Measurements from ENCODE around the gene RPS23.
"Not testable (repeated sequence)": the region's sequence is repeated elsewhere in the genome, so short reads cannot be mapped to it uniquely, and the experiment has no call there.

The RPS23 gene

DNA sequence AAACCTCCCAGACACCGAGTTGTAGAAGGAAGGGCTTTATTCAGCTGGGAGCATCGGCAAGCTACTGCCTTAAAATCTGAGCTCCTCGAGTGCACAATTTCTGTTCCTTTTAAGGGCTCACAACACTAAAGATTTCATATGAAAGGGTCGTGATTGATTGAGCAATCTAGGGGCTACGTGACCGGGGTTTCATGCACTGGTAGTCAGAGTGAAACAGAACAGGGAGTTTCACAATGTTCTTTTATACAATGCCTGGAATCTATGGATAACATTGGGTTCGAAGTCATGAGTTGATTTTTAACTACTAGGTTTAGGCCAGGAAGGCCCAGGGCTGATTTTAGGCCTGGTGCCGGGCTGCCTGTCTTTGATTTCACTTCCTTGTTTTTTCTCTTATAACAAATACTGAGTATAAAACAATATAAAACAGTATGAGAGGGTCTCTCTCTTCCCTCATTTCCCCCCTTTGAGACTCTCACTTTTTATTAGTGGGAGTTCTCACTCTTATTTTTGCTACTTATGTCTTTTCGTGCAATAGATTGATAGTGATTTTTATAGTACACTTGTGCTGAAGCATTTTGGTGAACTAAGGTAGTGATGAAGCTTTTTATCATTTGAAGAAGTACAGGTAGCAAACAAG, 10.7 kb downstream of the RPS23 start:
- peaks cover 2 to 16% (median 7%) of the 10 kb centered on the region in 5 experiments for H3K9me3 ChIP-seq (ENCODE audit: control extremely low read depth in 1 of 5, control insufficient read depth in 4 of 5, insufficient read depth in 2 of 5, low read depth in 1 of 5, low read length in 4 of 5)
- H3K4me1 ChIP-seq (ENCODE audit: control extremely low read depth in 1 of 4, control insufficient read depth in 4 of 4, insufficient read depth in 4 of 4, low read length in 3 of 4); H3K36me3 ChIP-seq (ENCODE audit: control insufficient read depth in 4 of 4, insufficient read depth in 4 of 4, low read length in 3 of 4); POLR2A ChIA-PET; H3K4me3 ChIP-seq (ENCODE audit: control insufficient read depth in 1 of 7, extremely low read depth in 1 of 7, insufficient read depth in 4 of 7, low read depth in 2 of 7, low read length in 6 of 7); H3K27ac ChIP-seq (ENCODE audit: insufficient read depth in 1 of 2, low read depth in 1 of 2, low read length in 2 of 2, poor library complexity in 1 of 2, severe bottlenecking in 2 of 2); DNase-seq; H3K27me3 ChIP-seq (replicated peaks in 2 of 5; ENCODE audit: control insufficient read depth in 4 of 5, insufficient read depth in 5 of 5, low read length in 4 of 5): not testable (repeated sequence)
- 100% methylated on average over 5 of the region's 9 CpGs for WGBS (ENCODE audit: insufficient coverage)
- CTCF ChIA-PET: interaction anchor here (2.5 kb wide), 1 partner anchor 8 kb away, joined by 9 read pairs; no protein-coding TSS in a partner anchor

DNA sequence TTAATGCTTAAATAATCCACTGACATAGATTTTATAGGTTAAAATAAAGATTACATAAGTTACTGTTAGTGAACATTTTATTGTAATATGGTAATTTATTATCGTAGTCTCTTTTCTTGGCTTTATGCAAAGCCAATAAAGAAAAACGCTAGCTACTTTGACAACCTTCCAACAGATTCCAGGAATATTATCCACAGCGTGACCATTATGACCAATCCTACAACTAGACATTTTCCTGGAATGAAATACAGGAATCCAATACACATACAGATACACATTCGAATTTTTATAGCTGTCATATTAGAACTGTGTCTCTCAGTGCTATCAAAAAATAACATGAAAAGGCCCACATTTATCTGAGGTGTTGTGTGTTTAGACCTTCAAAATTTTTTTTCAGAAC, 13.1 kb downstream of the RPS23 start:
- no peak for DNase-seq
- no peak overlapping the region for H3K4me3 ChIP-seq (ENCODE audit: control insufficient read depth in 1 of 7, extremely low read depth in 1 of 7, insufficient read depth in 4 of 7, low read depth in 2 of 7, low read length in 6 of 7)
- peaks cover 2 to 16% (median 7%) of the 10 kb centered on the region in 5 experiments for H3K9me3 ChIP-seq (ENCODE audit: control extremely low read depth in 1 of 5, control insufficient read depth in 4 of 5, insufficient read depth in 2 of 5, low read depth in 1 of 5, low read length in 4 of 5)
- no peaks in the 10 kb centered on the region for H3K4me1 ChIP-seq (ENCODE audit: control extremely low read depth in 1 of 4, control insufficient read depth in 4 of 4, insufficient read depth in 4 of 4, low read length in 3 of 4)
- H3K36me3 ChIP-seq (ENCODE audit: control insufficient read depth in 4 of 4, insufficient read depth in 4 of 4, low read length in 3 of 4): peaks cover 0 to 9% (median 0%) of the 10 kb centered on the region in 4 experiments
- H3K27me3 ChIP-seq (replicated peaks in 2 of 5; ENCODE audit: control insufficient read depth in 4 of 5, insufficient read depth in 5 of 5, low read length in 4 of 5): no peaks in the 10 kb centered on the region
- WGBS (ENCODE audit: insufficient coverage): 100% methylated on average over 2 of the region's 4 CpGs
- CTCF ChIA-PET: interaction anchor here (1.1 to 1.8 kb wide), 3 partner anchors 8 to 10 kb away, joined by 3 to 4 read pairs (median 4); no protein-coding TSS in a partner anchor
- H3K27ac ChIP-seq (ENCODE audit: insufficient read depth in 1 of 2, low read depth in 1 of 2, low read length in 2 of 2, poor library complexity in 1 of 2, severe bottlenecking in 2 of 2): no peak overlapping the region
- POLR2A ChIA-PET: no interaction called here

DNA sequence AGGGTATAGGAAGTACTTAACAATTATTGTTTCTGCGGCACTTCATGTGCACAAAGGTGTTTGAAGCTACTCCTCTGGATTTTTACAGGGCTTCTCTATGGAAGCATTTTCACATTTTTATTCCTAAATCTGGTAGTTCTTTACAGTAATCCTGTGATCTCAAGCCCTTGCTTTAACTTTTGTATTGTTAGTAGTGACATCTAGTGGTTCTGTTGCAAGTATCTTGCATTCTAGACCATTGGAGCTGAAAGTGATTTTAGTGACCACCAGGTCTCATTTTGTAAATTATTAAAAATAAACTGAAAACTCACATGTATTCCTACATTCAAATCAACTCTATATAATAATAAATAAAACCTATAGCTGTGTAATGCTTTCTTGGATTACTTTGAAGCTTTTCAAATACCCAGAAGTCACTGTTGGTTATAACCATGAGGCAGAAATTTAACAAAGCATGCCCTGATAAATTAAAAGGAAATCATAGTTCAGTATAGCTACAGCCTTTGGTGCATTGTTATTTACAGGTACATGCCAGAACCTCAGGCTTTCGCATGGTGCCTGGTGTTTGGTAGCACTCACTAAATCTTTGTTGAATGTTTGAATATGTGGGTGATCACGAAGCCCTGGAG, 18.9 kb downstream of the RPS23 start:
- POLR2A ChIA-PET: no interaction called here
- Histone ChIP-seq H3K9me3 (ENCODE audit: control extremely low read depth in 1 of 5, control insufficient read depth in 4 of 5, insufficient read depth in 2 of 5, low read depth in 1 of 5, low read length in 4 of 5) (no peaks in the 10 kb centered on the region), H3K36me3 (ENCODE audit: control insufficient read depth in 4 of 4, insufficient read depth in 4 of 4, low read length in 3 of 4) (peaks cover 0 to 3% (median 0%) of the 10 kb centered on the region in 4 experiments), H3K4me1 (ENCODE audit: control extremely low read depth in 1 of 4, control insufficient read depth in 4 of 4, insufficient read depth in 4 of 4, low read length in 3 of 4) (no peaks in the 10 kb centered on the region), H3K27me3 (replicated peaks in 2 of 5; ENCODE audit: control insufficient read depth in 4 of 5, insufficient read depth in 5 of 5, low read length in 4 of 5) (no peaks in the 10 kb centered on the region), H3K27ac (ENCODE audit: insufficient read depth in 1 of 2, low read depth in 1 of 2, low read length in 2 of 2, poor library complexity in 1 of 2, severe bottlenecking in 2 of 2) (no peak overlapping the region), H3K4me3 (ENCODE audit: control insufficient read depth in 1 of 7, extremely low read depth in 1 of 7, insufficient read depth in 4 of 7, low read depth in 2 of 7, low read length in 6 of 7) (no peak overlapping the region)
- CTCF ChIA-PET: interaction anchor here (0.7 to 2.2 kb wide), 11 partner anchors 9 to 834 kb away, joined by 3 to 9 read pairs (median 4); partner anchors contain the start of gene RPS23
- WGBS (ENCODE audit: insufficient coverage): 80% methylated on average over 3 of the region's 3 CpGs
- peak; percentile 14 to 54 (median 53) for DNase-seq

DNA sequence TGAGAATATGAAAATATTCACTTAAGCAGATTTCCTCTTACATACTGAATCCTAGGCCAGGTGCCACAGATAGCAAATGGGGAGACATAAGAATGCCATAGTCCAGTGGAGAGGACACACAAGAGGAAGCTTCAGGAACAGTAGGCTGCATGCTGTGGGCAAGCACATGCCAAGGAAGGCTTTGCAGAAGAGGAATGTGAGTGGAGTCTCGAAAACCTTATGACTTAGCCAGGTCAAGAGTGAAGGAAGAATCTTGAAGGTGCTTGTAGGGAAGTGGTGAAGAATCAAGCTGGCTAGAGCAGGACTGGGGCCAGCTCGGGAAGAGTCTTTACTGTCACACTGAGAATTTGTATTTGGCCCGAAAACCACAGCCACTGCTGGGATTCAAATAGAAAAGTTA, 20.4 kb downstream of the RPS23 start:
- Histone ChIP-seq H3K27me3 (replicated peaks in 2 of 5; ENCODE audit: control insufficient read depth in 4 of 5, insufficient read depth in 5 of 5, low read length in 4 of 5) (no peaks in the 10 kb centered on the region), H3K27ac (ENCODE audit: insufficient read depth in 1 of 2, low read depth in 1 of 2, low read length in 2 of 2, poor library complexity in 1 of 2, severe bottlenecking in 2 of 2) (no peak overlapping the region), H3K36me3 (ENCODE audit: control insufficient read depth in 4 of 4, insufficient read depth in 4 of 4, low read length in 3 of 4) (peaks cover 0 to 5% (median 0%) of the 10 kb centered on the region in 4 experiments), H3K4me3 (ENCODE audit: control insufficient read depth in 1 of 7, extremely low read depth in 1 of 7, insufficient read depth in 4 of 7, low read depth in 2 of 7, low read length in 6 of 7) (no peak overlapping the region), H3K9me3 (ENCODE audit: control extremely low read depth in 1 of 5, control insufficient read depth in 4 of 5, insufficient read depth in 2 of 5, low read depth in 1 of 5, low read length in 4 of 5) (no peaks in the 10 kb centered on the region), H3K4me1 (ENCODE audit: control extremely low read depth in 1 of 4, control insufficient read depth in 4 of 4, insufficient read depth in 4 of 4, low read length in 3 of 4) (no peaks in the 10 kb centered on the region)
- ChIA-PET CTCF (interaction anchor here (1.0 to 2.1 kb wide), 7 partner anchors 7 to 832 kb away, joined by 3 to 6 read pairs (median 4); no protein-coding TSS in a partner anchor), POLR2A (no interaction called here)
- WGBS (ENCODE audit: insufficient coverage): 93% methylated on average over 3 of the region's 3 CpGs
- DNase-seq: no peak

DNA sequence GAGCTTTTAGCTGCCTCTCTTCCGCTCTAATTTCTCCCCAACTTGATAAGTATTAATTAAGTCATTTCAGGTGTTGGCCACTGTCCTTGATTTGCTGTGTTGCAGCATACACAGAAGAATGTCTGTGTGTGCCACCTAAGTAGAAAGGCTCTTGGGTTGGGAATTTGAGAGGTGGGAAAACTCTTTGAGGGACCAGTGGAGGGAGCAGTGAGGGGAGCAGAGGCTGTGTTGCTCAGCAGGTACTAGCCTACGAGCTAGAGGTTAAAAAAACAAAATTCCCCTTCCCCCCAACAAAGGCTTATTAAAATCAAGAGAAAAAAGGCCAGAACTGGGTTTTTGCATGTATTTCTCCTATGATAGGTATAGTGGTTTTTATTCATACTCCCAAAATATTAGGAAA, 20.9 kb downstream of the RPS23 start:
- no peak for DNase-seq
- POLR2A ChIA-PET: no interaction called here
- H3K9me3 ChIP-seq (ENCODE audit: control extremely low read depth in 1 of 5, control insufficient read depth in 4 of 5, insufficient read depth in 2 of 5, low read depth in 1 of 5, low read length in 4 of 5): no peaks in the 10 kb centered on the region
- WGBS (ENCODE audit: insufficient coverage): no CpG with 5 or more reads among the region's 2 CpGs
- no peaks in the 10 kb centered on the region for H3K27me3 ChIP-seq (replicated peaks in 2 of 5; ENCODE audit: control insufficient read depth in 4 of 5, insufficient read depth in 5 of 5, low read length in 4 of 5)
- H3K36me3 ChIP-seq (ENCODE audit: control insufficient read depth in 4 of 4, insufficient read depth in 4 of 4, low read length in 3 of 4): peaks cover 0 to 5% (median 0%) of the 10 kb centered on the region in 4 experiments
- CTCF ChIA-PET: interaction anchor here (1.0 to 2.1 kb wide), 5 partner anchors 8 to 86 kb away, joined by 3 to 6 read pairs (median 4); no protein-coding TSS in a partner anchor
- H3K27ac ChIP-seq (ENCODE audit: insufficient read depth in 1 of 2, low read depth in 1 of 2, low read length in 2 of 2, poor library complexity in 1 of 2, severe bottlenecking in 2 of 2): no peak overlapping the region
- no peaks in the 10 kb centered on the region for H3K4me1 ChIP-seq (ENCODE audit: control extremely low read depth in 1 of 4, control insufficient read depth in 4 of 4, insufficient read depth in 4 of 4, low read length in 3 of 4)
- no peak overlapping the region for H3K4me3 ChIP-seq (ENCODE audit: control insufficient read depth in 1 of 7, extremely low read depth in 1 of 7, insufficient read depth in 4 of 7, low read depth in 2 of 7, low read length in 6 of 7)

DNA sequence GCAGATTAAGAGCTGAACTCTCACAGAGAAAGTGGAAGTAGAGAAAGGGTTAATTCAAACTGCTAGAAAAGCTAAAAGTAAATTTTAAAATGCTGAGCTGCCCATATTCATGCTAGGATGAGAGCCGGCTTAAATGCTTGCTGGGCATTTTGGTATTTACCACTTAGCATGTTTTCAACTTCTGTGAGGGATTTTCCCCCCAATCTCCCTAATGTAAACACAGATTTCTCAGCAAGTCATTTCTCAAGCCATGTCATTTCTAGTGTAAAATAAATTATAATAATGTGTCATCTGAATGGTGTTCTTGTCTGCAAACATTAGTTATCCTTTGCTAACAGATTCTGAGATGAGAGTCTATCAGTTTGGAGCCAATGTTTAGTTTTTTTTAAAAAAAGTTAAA, 22.3 kb downstream of the RPS23 start:
- ChIA-PET POLR2A (no interaction called here), CTCF (interaction anchor here (0.8 to 2.1 kb wide), 4 partner anchors 7 to 90 kb away, joined by 3 to 6 read pairs (median 4); no protein-coding TSS in a partner anchor)
- Histone ChIP-seq H3K9me3 (ENCODE audit: control extremely low read depth in 1 of 5, control insufficient read depth in 4 of 5, insufficient read depth in 2 of 5, low read depth in 1 of 5, low read length in 4 of 5) (no peaks in the 10 kb centered on the region), H3K27ac (ENCODE audit: insufficient read depth in 1 of 2, low read depth in 1 of 2, low read length in 2 of 2, poor library complexity in 1 of 2, severe bottlenecking in 2 of 2) (no peak overlapping the region), H3K27me3 (replicated peaks in 2 of 5; ENCODE audit: control insufficient read depth in 4 of 5, insufficient read depth in 5 of 5, low read length in 4 of 5) (no peaks in the 10 kb centered on the region), H3K4me3 (ENCODE audit: control insufficient read depth in 1 of 7, extremely low read depth in 1 of 7, insufficient read depth in 4 of 7, low read depth in 2 of 7, low read length in 6 of 7) (no peak overlapping the region), H3K36me3 (ENCODE audit: control insufficient read depth in 4 of 4, insufficient read depth in 4 of 4, low read length in 3 of 4) (peaks cover 0 to 5% (median 0%) of the 10 kb centered on the region in 4 experiments), H3K4me1 (ENCODE audit: control extremely low read depth in 1 of 4, control insufficient read depth in 4 of 4, insufficient read depth in 4 of 4, low read length in 3 of 4) (no peaks in the 10 kb centered on the region)
- no peak for DNase-seq
- WGBS (ENCODE audit: insufficient coverage): 100% methylated on average over 1 of the region's 1 CpG

DNA sequence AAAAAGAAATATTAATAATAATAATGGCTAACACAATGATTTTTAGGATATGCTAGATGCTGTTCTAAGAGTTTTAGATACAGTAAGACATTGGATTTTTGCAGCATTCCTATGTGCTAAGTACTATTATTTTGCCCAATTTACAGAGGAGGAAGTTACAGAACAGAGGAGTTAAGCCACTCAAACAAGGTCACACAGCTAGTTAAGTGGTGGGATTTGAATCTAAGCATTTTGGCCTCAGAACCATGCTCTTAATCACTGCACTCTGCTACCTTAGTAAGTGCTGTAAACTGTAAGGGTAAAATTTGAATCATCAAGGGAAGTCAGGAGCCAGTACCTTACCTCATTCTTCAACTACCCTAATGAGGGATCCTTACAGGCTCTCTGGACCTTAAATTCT, 25.4 kb downstream of the RPS23 start:
- Histone ChIP-seq H3K9me3 (ENCODE audit: control extremely low read depth in 1 of 5, control insufficient read depth in 4 of 5, insufficient read depth in 2 of 5, low read depth in 1 of 5, low read length in 4 of 5) (peaks cover 2 to 7% (median 6%) of the 10 kb centered on the region in 5 experiments), H3K27me3 (replicated peaks in 2 of 5; ENCODE audit: control insufficient read depth in 4 of 5, insufficient read depth in 5 of 5, low read length in 4 of 5) (no peaks in the 10 kb centered on the region), H3K27ac (ENCODE audit: insufficient read depth in 1 of 2, low read depth in 1 of 2, low read length in 2 of 2, poor library complexity in 1 of 2, severe bottlenecking in 2 of 2) (no peak overlapping the region), H3K4me3 (ENCODE audit: control insufficient read depth in 1 of 7, extremely low read depth in 1 of 7, insufficient read depth in 4 of 7, low read depth in 2 of 7, low read length in 6 of 7) (no peak overlapping the region), H3K36me3 (ENCODE audit: control insufficient read depth in 4 of 4, insufficient read depth in 4 of 4, low read length in 3 of 4) (peaks cover 0 to 6% (median 3%) of the 10 kb centered on the region in 4 experiments), H3K4me1 (ENCODE audit: control extremely low read depth in 1 of 4, control insufficient read depth in 4 of 4, insufficient read depth in 4 of 4, low read length in 3 of 4) (no peaks in the 10 kb centered on the region)
- no peak for DNase-seq
- ChIA-PET POLR2A (no interaction called here), CTCF (no interaction called here)
